Hematopoietic multipotent progenitor cell treated with erythropoietin and hydrocortisone succinate and interleukin-3 and kit ligand, for 6 days (in vitro differentiated cells): ENCODE measurements around the gene WASHC4.
A peak's percentile ranks its signal among the peaks of the same experiment; 100 is the strongest.
"Not testable (repeated sequence)": the region's sequence is repeated elsewhere in the genome, so short reads cannot be mapped to it uniquely, and the experiment has no call there.

Experiments
- DNase-seq: peaks from one replicate; pipeline ENCODE4 v3.0.0-alpha.2; 2015

WASHC4 gene

DNA sequence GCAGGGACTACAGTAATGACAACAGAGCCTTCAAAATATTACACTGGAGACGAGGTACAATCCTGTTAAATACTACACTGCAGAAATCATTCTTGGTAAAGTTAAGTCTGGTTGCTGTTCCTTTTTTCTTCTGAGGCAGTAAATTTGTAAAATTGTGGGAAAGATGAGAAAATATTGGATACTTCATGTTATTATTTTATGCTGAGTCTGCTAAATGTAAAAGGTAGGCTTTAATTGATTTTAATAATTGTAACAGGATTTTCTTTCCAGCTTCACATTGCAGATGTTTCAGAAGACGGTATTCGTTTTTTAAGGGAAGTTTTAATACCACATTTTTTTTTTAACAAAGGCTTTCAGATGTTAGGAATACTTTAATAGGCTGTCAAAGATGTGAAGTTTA, 62.6 kb downstream of the WASHC4 start:
- no peak for DNase-seq

- peak; percentile 81 for DNase-seq
Measured at GRCh38 chr12:105171691-105172436, 64.3 kb downstream of the WASHC4 start.

DNA sequence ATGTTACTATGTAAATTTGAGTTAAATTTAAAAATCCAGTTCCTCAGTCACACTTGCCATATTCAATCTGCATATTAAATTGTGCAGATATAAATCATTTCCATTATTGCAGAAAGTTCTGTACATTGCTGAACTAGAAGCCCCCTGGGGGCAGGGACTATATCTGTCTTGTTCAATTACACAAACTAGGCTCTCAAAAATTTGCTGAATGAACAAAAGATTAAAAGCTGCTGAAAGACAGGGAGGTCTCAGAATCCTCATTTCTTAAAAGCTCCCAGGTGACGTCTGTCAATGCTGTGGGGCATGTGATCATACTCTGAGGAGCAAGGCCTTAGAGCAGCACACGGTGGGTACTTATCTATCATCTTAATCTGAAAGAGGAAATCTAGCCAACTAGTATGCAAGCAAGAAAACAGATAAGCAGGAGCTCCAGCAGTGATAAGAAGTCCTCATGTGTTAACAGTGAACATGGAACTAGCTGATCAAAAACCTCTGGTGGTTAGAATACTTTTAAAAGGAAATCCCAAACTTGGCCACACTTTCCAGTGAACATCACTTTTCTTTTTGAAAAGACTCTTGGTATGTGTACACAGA, 68.0 kb downstream of the WASHC4 start:
- DNase-seq = peak; percentile 64

DNA sequence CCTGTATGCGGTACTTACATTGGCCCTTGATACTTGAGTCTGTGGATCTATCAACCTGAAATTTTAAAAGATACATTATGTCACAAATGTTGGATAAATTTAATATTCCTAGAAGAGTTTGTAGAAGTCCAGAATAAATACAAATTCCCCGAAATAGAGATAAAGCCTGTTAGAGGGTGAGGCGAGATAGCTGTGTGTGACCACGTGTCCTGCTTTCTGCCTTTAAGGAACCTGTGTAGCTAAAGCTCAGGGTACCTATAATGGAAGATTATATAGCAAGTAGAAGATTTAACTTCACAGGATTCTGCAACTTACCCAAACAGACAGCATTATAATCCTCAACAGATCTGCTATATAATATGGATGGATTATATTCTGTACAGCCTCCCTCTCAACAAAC, 69.7 kb downstream of the WASHC4 start:
- DNase-seq = peak; percentile 48

GRCh38 chr12:105179114-105179513, 71.6 kb downstream of the WASHC4 start:
- not testable (repeated sequence) for DNase-seq

DNA sequence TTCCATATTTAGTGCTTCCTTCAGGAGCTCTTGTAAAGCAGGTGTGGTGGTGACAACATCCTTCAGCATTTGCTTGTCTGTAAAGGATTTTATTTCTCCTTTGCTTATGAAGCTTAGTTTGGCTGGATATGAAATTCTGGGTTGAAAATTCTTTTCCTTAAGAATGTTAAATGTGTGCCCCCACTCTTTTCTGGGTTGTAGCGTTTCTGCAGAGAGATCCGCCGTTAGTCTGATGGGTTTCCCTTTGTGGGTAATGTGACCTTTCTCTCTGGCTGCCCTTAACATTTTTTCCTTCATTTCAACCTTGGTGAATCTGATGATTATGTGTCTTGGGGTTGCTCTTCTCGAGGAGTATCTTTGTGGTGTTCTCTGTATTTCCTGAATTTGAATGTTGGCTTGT, 75.9 kb downstream of the WASHC4 start:
- not testable (repeated sequence) for DNase-seq

DNA sequence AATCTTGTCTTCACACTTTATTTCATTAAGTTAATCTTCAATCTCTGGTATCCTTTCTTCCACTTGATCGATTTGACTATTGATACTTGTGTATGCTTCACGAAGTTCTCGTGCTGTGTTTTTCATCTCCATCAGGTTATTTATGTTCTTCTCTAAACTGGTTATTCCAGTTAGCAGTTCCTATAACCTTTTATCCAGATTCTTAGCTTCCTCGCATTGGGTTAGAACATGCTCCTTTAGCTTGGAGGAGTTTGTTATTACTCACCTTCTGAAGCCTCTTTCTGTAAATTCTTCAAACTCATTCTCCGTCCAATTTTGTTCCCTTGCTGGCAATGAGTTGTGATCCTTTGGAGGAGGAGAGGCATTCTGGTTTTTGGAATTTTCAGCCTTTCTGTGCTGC, 76.4 kb downstream of the WASHC4 start:
- DNase-seq = not testable (repeated sequence)

DNA sequence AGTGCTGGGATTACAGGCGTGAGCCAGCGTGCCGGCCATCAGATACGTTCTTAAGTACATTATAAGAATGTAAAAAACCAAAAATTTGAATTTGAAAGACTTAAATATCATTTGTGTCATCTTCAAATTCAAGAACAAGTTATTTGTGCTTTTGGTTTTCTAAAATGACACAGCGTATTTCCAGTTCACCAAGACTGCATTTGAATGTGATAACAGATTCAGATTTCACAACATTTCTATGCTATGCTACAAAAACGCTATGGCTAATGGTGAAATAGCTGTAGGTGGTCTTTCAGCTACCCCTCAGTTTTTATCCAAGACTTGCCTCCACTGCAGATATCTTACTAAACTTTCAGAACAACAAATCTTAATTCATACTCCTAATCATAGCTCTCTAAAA, 81.8 kb downstream of the WASHC4 start:
- no peak for DNase-seq

GRCh38 chr12:105190530-105190929, 83.0 kb downstream of the WASHC4 start:
- DNase-seq = no peak

GRCh38 chr12:105192624-105193225, 85.2 kb downstream of the WASHC4 start:
- DNase-seq = no peak

- DNase-seq = no peak
Measured at GRCh38 chr12:105194947-105195346, 87.4 kb downstream of the WASHC4 start.

DNA sequence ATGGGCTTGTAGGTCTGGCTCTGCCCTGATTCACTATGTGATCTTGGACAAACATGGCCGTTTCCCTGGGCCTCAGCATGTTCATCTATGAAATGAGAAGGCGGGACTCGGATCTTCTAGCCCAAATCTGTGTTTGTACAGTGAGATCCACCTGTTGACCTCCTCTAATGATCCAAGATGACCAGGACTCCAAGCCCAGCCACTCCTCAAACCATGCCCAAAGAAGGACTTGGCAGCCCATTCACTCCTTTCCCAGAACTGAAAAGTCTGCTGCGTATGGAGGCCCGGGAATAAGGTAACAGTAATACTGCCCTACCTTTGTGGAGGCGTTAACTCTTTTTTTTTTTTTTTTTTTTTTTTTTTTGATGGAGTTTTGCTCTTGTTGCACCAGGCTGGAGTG, 88.6 kb downstream of the WASHC4 start:
- DNase-seq = no peak

DNA sequence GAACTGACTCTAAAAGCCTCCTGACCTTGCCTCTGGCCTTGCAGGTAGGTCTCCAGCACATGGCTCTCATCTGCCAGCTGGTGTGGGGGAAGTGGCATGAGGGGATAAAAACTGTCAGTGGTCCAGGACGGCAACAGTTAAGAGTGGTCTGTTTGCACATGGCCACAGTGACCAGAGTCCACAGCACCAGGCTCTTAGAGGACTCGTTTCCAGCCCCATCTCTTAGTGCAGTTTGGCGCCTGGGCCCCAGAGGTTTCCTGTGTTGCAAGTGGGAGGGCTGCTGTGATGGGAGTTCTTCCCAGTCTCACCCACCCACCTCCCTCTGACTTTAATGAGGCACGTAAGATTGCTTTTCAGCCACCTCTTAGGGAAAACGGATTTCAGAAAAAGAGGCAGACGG, 91.4 kb downstream of the WASHC4 start:
- no peak for DNase-seq

GRCh38 chr12:105200385-105200784, 92.9 kb downstream of the WASHC4 start:
- DNase-seq = no peak

DNA sequence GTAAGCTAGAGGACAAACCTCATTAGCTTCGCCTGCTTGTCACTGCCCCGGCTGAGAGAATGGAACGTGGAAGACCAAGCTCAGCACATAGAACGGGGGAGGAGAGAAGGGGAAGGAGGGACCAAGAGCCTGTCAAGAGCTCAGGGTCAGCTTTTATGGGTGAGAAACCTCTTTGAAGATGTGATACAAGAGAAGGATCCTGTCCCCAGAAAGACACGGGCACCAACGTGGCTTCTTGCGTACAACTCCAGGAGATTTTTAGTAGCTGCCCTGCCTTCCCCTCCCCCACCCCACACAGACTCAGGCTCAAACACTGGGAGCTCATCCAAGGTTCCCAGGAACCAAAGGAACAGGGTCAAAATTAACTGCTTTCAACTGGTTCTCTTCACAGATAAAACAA, 93.8 kb downstream of the WASHC4 start:
- DNase-seq = no peak

DNA sequence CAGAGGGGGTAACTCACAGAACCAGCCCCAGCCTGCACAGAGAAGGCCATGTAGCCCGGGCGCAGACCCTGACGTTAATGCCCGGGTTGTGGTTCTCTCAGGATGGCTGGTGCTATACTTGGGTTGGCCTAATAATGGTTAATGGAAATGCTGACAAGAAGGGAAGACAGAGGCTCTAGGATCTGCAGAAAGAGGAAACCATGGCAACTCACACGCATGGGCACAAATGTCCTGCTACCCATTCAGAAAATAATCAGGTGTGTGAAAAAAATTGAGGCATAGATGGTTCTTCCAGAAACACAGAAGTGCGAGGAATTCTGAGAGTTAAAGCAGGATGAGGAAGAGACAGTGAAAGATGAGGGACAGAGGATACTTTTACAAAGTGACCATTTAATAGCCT, 94.7 kb downstream of the WASHC4 start:
- no peak for DNase-seq

- DNase-seq = no peak
Measured at GRCh38 chr12:105204127-105204526, 96.6 kb downstream of the WASHC4 start.

DNA sequence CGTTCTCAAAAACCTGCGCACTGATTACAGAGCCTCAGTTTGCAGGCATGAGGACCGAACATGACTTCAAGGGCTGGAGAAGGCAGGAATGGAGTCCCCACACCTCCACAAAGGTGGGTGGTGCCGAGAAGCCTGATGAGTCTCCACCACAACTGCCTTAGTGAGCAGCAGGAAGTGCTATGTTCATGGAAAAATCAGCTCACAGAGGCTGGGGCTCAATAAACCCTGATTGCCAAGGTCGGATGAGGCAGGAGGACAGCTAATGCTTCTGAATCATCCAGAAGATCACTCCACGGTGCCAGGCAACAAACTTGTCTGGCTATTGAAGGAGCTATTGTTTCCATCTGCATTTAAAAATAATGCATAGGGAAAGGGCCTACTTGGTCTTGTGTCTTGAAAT, 97.4 kb downstream of the WASHC4 start:
- no peak for DNase-seq

- no peak for DNase-seq
Measured at GRCh38 chr12:105205322-105206048, 98.0 kb downstream of the WASHC4 start.

DNA sequence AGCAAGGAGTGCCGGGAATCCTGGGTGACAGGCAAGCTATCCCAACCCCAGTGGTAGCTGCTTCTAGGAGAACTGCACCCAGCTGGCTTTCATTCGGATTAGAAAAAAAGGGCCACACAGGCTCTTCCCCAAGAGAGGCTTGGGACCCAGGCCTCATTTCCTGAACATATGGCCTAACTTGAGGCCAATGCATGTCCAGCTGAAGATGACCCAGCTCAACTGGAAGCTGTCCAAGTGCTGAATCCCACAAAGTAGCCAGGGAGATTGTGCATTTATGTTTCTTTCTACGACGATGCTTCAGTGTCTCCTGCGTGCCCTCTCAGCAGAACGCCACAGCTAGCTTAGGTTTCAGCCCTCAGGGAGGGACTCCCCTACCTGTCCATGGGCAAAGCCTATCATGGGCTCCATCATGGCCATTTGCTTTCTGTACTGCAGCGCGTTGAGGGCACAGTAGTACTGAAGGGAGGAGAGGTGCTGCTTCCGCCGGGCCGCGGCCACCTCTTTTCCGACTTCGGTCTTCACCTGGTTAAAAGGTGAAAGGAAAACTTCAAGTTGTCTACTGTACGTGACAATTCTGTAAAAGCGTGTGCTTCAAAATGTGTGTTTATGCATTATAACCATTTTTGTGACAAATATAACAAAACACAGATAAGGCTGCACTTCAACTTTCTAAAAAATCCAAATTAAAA, 99.3 kb downstream of the WASHC4 start:
- no peak for DNase-seq

DNA sequence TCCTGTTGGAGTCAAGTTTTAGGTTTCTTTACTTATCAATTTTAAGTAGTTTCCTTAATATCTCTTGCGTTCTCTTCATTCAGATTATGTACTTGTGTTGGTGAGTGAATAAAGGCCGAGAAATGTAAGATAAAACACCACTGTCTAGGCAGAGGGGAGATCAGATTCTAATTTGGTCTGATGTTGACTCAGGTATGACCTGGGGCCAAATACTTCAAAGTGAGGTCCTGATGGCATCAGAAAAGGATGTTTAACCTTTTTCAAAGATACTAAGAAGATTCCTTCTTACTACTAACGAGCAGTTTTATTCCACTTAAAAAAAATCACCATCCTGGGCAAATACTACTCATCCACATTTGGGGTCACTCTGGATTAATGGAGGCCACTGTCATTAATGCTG, 101.6 kb downstream of the WASHC4 start:
- DNase-seq = no peak

DNA sequence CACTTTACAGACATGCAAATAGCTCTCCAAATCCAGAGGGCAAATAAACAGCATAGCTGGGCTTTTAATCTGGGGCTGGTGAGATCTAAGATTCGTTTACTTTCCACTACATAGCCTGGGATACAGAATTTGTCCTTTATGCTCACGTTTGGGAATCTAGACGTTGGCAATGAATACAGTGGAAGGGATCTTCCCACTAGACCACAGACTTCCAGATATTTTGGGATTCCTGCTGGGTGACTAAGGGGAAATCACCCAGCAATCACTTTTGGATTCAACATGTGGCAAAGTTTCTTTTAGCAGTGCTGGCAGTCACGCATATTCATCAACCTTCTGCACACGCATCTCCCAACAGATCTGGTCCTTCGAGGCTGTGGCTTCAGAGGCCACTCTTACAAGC, 104.9 kb downstream of the WASHC4 start:
- DNase-seq = no peak

DNA sequence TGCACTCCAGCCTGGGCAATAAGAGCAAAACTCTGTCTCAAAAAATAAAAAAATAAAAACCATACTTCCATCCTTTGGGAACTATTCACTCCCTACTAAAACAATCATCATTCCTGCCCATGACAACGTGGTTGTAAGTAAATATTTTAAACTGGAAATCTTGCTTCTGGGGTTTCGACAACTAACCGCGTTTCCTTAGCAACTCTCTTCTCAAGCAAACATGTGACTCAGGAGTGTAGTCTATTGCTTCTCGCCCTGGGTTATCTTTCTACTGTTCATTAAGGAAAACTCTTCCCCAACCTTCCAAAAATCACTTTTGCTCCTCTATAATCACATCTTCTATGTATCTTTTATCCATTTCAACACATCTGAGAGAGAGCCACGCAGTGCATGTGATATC, 106.6 kb downstream of the WASHC4 start:
- DNase-seq = no peak
